Loucy (cell line): ENCODE data around the gene GRIP2.

Experiments used
- H2AFZ ChIP-seq: fragments of 200-600 bp; sonication (generic); 2 replicates; pipeline ENCODE4 v1.6.0; 2016; ENCODE audit warnings: antibody characterized with exemption, mild to moderate bottlenecking, low read length, moderate library complexity
- H3F3A ChIP-seq: fragments of 200-600 bp; 2 replicates; pipeline ENCODE4 v1.6.0; 2016; ENCODE audit warnings: antibody characterized with exemption, low read depth, mild to moderate bottlenecking
- H3K27me3 ChIP-seq: fragments of 200-600 bp; sonication (generic); 2 replicates; pipeline ENCODE4 v1.6.1; 2014; ENCODE audit warnings: low read length, mild to moderate bottlenecking; ENCODE audit not compliant: insufficient read depth, poor library complexity, severe bottlenecking
- H3K36me3 ChIP-seq: fragments of 200-600 bp; sonication (generic); 2 replicates; pipeline ENCODE4 v1.6.1; 2016; ENCODE audit warnings: low read length; ENCODE audit not compliant: insufficient read depth
- H3K4me1 ChIP-seq: fragments of 200-600 bp; sonication (generic); 2 replicates; pipeline ENCODE4 v1.5.1; 2014; ENCODE audit warnings: low read length, mild to moderate bottlenecking; ENCODE audit not compliant: insufficient read depth, poor library complexity, severe bottlenecking
- H3K4me2 ChIP-seq: fragments of 200-600 bp; sonication (generic); 2 replicates; pipeline ENCODE4 v1.6.0; 2014; ENCODE audit warnings: antibody characterized with exemption, low read length, low read depth, mild to moderate bottlenecking; ENCODE audit not compliant: poor library complexity, severe bottlenecking
- H3K4me3 ChIP-seq: fragments of 200-600 bp; sonication (generic); 2 replicates; pipeline ENCODE4 v1.5.1; 2014; ENCODE audit warnings: low read length, mild to moderate bottlenecking, mixed read lengths; ENCODE audit not compliant: poor library complexity, severe bottlenecking
- H3K79me2 ChIP-seq: fragments of 200-600 bp; sonication (generic); 2 replicates; pipeline ENCODE4 v1.6.1; 2014; ENCODE audit warnings: low read length; ENCODE audit not compliant: insufficient read depth
- H3K9ac ChIP-seq: fragments of 200-600 bp; sonication (generic); 2 replicates; pipeline ENCODE4 v1.6.0; 2014; ENCODE audit warnings: mild to moderate bottlenecking, low read depth, low read length, moderate library complexity; ENCODE audit not compliant: poor library complexity, severe bottlenecking
- H3K9me2 ChIP-seq: fragments of 200-600 bp; sonication (generic); replicated peaks from 2 replicates; pipeline ENCODE4 v1.6.1; 2016; ENCODE audit warnings: low read depth, low read length, mixed read lengths
- H3K9me3 ChIP-seq: fragments of 200-600 bp; sonication (generic); 2 replicates; pipeline ENCODE4 v1.6.1; 2014; ENCODE audit warnings: mild to moderate bottlenecking, antibody characterized with exemption, low read length, low read depth; ENCODE audit not compliant: insufficient read depth
- H4K20me1 ChIP-seq: fragments of 200-600 bp; sonication (generic); 2 replicates; pipeline ENCODE4 v1.6.0; 2014; ENCODE audit warnings: antibody characterized with exemption, low read length, mild to moderate bottlenecking; ENCODE audit not compliant: insufficient read depth, poor library complexity, severe bottlenecking
- EZH2phosphoT487 ChIP-seq: fragments of 200-600 bp; IDR thresholded peaks from 2 replicates; pipeline ENCODE4 v1.6.1; 2018; ENCODE audit warnings: antibody characterized with exemption, mild to moderate bottlenecking, moderate library complexity, borderline replicate concordance
- TF ChIP-seq, protein P1 (sequence below): fragments of 200-600 bp; sonication (generic); conservative IDR thresholded peaks from 2 replicates; pipeline ENCODE4 v1.5.1; 2014; ENCODE audit warnings: mild to moderate bottlenecking, antibody characterized with exemption, low read length

The GRIP2 gene

DNA sequence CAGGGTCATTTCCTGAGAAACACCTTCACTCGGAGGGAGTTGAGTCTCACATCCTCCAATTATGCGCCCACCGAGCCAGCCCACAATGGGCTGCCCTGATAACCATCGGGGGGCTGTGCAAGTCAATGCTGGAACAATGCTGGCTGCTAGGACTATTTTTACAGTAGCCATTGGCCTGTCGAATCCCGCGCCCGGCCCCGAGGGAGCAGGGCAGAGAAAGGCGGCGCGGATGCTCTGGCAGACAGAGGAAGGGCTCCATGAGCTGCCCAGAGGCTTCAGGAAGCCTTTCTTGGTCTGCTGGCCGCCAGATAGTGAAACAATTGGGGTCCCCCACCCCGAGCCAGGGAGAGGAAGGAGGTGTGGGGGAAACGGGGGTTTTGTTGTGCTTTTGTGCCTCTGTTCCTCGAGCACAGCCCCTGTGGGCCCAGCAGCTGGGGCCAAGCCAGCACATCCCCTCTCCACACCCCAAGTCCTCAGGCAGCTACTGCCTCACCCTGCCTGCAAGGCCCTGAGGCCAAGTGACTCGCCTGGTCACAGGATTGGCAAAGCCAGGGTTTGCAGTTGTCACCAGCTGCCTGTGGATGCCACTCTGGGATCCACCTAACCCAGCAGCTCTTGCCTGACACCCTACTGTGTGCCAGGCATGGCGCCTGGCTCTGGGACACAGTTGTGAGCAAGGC is 98.8 kb downstream of the GRIP2 start:
- Histone ChIP-seq H3K4me3 (no peak overlapping the region), H3K4me2 (no peak overlapping the region), H3K36me3 (peaks cover 26% of the 10 kb centered on the region; the same call in 1 of the 2 replicates), H3F3A (no peaks in the 10 kb centered on the region), H3K79me2 (peaks cover 48% of the 10 kb centered on the region; the same call in 1 of the 2 replicates), H3K4me1 (peaks cover 11% of the 10 kb centered on the region), H3K9ac (no peak overlapping the region), H4K20me1 (peaks cover 9% of the 10 kb centered on the region), H3K9me2 (no peaks in the 10 kb centered on the region), H3K9me3 (no peaks in the 10 kb centered on the region), H2AFZ (no peak overlapping the region), H3K27me3 (no peaks in the 10 kb centered on the region)
- TF ChIP-seq, protein P1, sequence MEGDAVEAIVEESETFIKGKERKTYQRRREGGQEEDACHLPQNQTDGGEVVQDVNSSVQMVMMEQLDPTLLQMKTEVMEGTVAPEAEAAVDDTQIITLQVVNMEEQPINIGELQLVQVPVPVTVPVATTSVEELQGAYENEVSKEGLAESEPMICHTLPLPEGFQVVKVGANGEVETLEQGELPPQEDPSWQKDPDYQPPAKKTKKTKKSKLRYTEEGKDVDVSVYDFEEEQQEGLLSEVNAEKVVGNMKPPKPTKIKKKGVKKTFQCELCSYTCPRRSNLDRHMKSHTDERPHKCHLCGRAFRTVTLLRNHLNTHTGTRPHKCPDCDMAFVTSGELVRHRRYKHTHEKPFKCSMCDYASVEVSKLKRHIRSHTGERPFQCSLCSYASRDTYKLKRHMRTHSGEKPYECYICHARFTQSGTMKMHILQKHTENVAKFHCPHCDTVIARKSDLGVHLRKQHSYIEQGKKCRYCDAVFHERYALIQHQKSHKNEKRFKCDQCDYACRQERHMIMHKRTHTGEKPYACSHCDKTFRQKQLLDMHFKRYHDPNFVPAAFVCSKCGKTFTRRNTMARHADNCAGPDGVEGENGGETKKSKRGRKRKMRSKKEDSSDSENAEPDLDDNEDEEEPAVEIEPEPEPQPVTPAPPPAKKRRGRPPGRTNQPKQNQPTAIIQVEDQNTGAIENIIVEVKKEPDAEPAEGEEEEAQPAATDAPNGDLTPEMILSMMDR, result no peak
- no peak for TF ChIP-seq EZH2phosphoT487

DNA sequence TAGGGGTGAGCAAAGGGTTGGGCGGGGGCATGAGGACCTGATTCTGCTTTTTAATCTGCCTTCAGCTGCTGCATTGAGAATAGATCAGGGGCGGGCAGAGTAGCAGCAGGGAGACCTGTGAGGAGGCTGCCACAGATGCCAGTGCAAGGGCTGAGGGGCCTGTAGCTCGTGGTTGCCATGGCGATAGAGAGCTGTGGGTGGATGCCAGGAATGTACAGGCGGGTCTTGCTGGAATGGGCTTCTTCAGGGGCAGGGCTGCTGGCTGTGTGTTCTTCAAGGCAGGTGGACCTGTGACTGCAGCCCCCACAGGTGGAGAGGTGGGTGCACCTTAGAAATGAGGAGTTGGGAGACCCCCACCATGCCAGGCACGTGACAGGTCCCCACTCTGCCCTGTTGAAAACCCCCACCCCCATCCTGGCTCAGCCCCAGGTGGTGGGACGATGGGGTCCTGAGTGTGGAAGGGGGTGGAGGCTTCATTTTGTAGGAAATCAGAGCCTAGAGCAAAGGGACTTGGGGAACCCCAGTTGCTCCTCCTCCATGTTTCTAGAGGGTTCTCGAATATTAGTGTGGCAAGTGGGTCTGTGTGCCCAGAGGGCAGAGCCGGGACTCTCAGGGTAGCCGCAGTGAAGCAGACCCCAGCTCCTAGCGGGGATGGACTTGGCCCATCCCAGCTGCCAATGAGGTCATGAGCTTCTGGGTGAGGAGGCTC is 99.5 kb downstream of the GRIP2 start:
- Histone ChIP-seq H3K9me2 (no peaks in the 10 kb centered on the region), H3K4me2 (no peak overlapping the region), H3K9ac (no peak overlapping the region), H3K4me1 (peaks cover 11% of the 10 kb centered on the region), H3K79me2 (peaks cover 48% of the 10 kb centered on the region; the same call in 1 of the 2 replicates), H3K4me3 (no peak overlapping the region), H3F3A (no peaks in the 10 kb centered on the region), H3K27me3 (no peaks in the 10 kb centered on the region), H2AFZ (no peak overlapping the region), H3K36me3 (peaks cover 20% of the 10 kb centered on the region; the same call in 1 of the 2 replicates), H3K9me3 (no peaks in the 10 kb centered on the region), H4K20me1 (peaks cover 9% of the 10 kb centered on the region)
- TF ChIP-seq EZH2phosphoT487, result no peak
- TF ChIP-seq, protein P1, result no peak

DNA sequence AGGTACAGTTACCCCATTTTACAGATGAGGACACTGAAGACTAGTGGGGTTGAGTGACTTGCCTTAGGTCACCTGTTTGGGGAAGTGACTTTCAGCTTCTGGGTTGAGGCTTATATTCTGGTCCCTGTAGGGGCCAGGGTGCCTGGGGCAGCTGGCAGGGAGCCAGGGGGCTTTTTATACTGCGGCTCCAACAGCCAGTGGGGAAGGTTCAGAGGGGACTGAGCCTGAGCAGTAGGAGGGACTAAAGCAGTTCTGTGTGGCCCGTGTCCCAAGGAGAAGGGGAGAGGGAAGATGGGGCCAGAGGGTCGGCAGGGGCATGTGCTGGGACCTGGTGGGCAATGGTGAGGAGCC is 100.0 kb downstream of the GRIP2 start:
- H3K27me3 ChIP-seq, result no peaks in the 10 kb centered on the region
- no peak overlapping the region for H3K9ac ChIP-seq
- no peaks in the 10 kb centered on the region for H3K9me3 ChIP-seq
- no peaks in the 10 kb centered on the region for H3K9me2 ChIP-seq
- no peak overlapping the region for H3K4me2 ChIP-seq
- H2AFZ ChIP-seq, result no peak overlapping the region
- peaks cover 16% of the 10 kb centered on the region; the same call in 1 of the 2 replicates for H3K36me3 ChIP-seq
- no peak overlapping the region for H3K4me3 ChIP-seq
- TF ChIP-seq, protein P1, result no peak
- TF ChIP-seq EZH2phosphoT487, result no peak
- peaks cover 9% of the 10 kb centered on the region for H4K20me1 ChIP-seq
- peaks cover 53% of the 10 kb centered on the region; the same call in 1 of the 2 replicates for H3K79me2 ChIP-seq
- no peaks in the 10 kb centered on the region for H3F3A ChIP-seq
- peaks cover 11% of the 10 kb centered on the region for H3K4me1 ChIP-seq
